SK-N-SH (cell line): Measurements from ENCODE around the gene C9orf85. TPM values are rescaled to one million over a fixed set of nuclear protein-coding genes. Genes with fewer than 3 reads are reported as not detected.

Source experiments
- CTCF ChIA-PET: fragments of 300-600, 350-600 bp; formaldehyde crosslinking; extraction: SDS; loops from one replicate; lab custom pipeline; 2021; lab: Yijun Ruan, JAX
- POLR2A ChIA-PET: fragments of 350-600 bp; sonication (Branson Sonifier 250); formaldehyde crosslinking; extraction: SDS; loops from one replicate; lab custom pipeline; 2020; ENCODE audit warnings: antibody characterized with exemption, inconsistent platforms; lab: Yijun Ruan, JAX
- DNase-seq: peaks from one replicate; pipeline ENCODE4 v3.0.0; 2012
- H2AFZ ChIP-seq: fragments of 200-600 bp; sonication (generic); 2 replicates; pipeline ENCODE4 v1.8.1; 2016; ENCODE audit warnings: antibody characterized with exemption, mild to moderate bottlenecking, low read depth
- H3F3A ChIP-seq: fragments of 200-600 bp; sonication (generic); replicated peaks from 2 replicates; pipeline ENCODE3; 2016; ENCODE audit warnings: antibody characterized with exemption, mild to moderate bottlenecking; ENCODE audit not compliant: insufficient read depth
- H3K27ac ChIP-seq, 2 experiments: fragments of 200-500 bp in 1 of 2; fragments of 200-600 bp in 1 of 2; sonication (Bioruptor generic) in 1 of 2; sonication (generic), shearing (Covaris generic) in 1 of 2; 2 replicates each; pipeline versions ENCODE4 v1.5.1 to v1.6.1; 2014 to 2016; ENCODE audit warnings: low read depth in 2 of 2, inconsistent platforms in 1 of 2, low read length in 1 of 2, mild to moderate bottlenecking in 1 of 2, mixed read lengths in 1 of 2
- H3K27me3 ChIP-seq: fragments of 200-600 bp; sonication (generic), shearing (Covaris generic); 2 replicates; pipeline ENCODE4 v1.6.1; 2016; ENCODE audit warnings: mixed run types; ENCODE audit not compliant: insufficient read depth
- H3K36me3 ChIP-seq, 2 experiments: fragments of 200-500 bp in 1 of 2; fragments of 200-600 bp in 1 of 2; sonication (Bioruptor generic) in 1 of 2; sonication (generic) in 1 of 2; replicated peaks in 1 of 2; 2 replicates each; pipeline versions ENCODE3 to v1.5.1; 2014 to 2016; ENCODE audit warnings: low read length in 1 of 2, mild to moderate bottlenecking in 1 of 2; ENCODE audit not compliant: insufficient read depth in 2 of 2, control insufficient read depth in 1 of 2
- H3K4me1 ChIP-seq, 2 experiments: fragments of 200-500 bp in 1 of 2; fragments of 200-600 bp in 1 of 2; sonication (Bioruptor generic) in 1 of 2; sonication (generic), shearing (Covaris generic) in 1 of 2; 2 replicates each; pipeline versions ENCODE4 v1.5.1 to v1.6.1; 2014 to 2016; ENCODE audit warnings: low read depth in 1 of 2, low read length in 1 of 2, mixed run types in 1 of 2; ENCODE audit not compliant: insufficient read depth in 2 of 2, control insufficient read depth in 1 of 2
- H3K4me2 ChIP-seq: fragments of 200-600 bp; sonication (generic), shearing (Covaris generic); 2 replicates; pipeline ENCODE4 v1.6.1; 2017; ENCODE audit warnings: mixed run types
- H3K4me3 ChIP-seq, 2 experiments: fragments of 200-500 bp in 1 of 2; fragments of 200-600 bp in 1 of 2; sonication (Bioruptor generic) in 1 of 2; sonication (generic), shearing (Covaris generic) in 1 of 2; 2 replicates each; pipeline versions ENCODE4 v1.5.1 to v1.8.1; 2014 to 2016; ENCODE audit warnings: low read depth in 2 of 2, inconsistent platforms in 1 of 2, low read length in 1 of 2, mild to moderate bottlenecking in 1 of 2, mixed read lengths in 1 of 2, moderate library complexity in 1 of 2
- H3K79me2 ChIP-seq: fragments of 200-600 bp; sonication (generic); 2 replicates; pipeline ENCODE4 v1.8.1; 2017; ENCODE audit warnings: mild to moderate bottlenecking; ENCODE audit not compliant: insufficient read depth
- H3K9ac ChIP-seq: fragments of 200-600 bp; sonication (generic); 2 replicates; pipeline ENCODE4 v1.6.1; 2017; ENCODE audit warnings: mixed run types
- H3K9me2 ChIP-seq: fragments of 200-600 bp; sonication (generic); 2 replicates; pipeline ENCODE4 v1.6.1; 2017; ENCODE audit warnings: mixed run types
- H3K9me3 ChIP-seq: fragments of 200-600 bp; sonication (generic); 2 replicates; pipeline ENCODE4 v1.6.1; 2017; ENCODE audit warnings: mixed run types, mild to moderate bottlenecking, moderate library complexity
- H4K20me1 ChIP-seq: fragments of 200-600 bp; sonication (generic); 2 replicates; pipeline ENCODE4 v1.6.1; 2017; ENCODE audit warnings: mild to moderate bottlenecking, mixed run types; ENCODE audit not compliant: insufficient read depth
- CHD2 ChIP-seq: fragments of 150-350 bp; IDR thresholded peaks from 2 replicates; pipeline ENCODE4 v1.6.1; 2018; ENCODE audit warnings: low read length; ENCODE audit not compliant: partially characterized antibody
- EP300 ChIP-seq, 2 experiments: IDR thresholded peaks; 2 replicates each; pipeline versions ENCODE4 v1.4.0 to v1.6.1; 2012; ENCODE audit warnings: borderline replicate concordance in 1 of 2, low read depth in 1 of 2, low read length in 1 of 2
- EZH2phosphoT487 ChIP-seq: fragments of 200-600 bp; sonication (generic); IDR thresholded peaks from 2 replicates; pipeline ENCODE4 v1.6.1; 2017; ENCODE audit warnings: low read depth, mixed run types, mild to moderate bottlenecking, antibody characterized with exemption, moderate library complexity, borderline replicate concordance
- FOXJ3 ChIP-seq: sonication (generic); formaldehyde crosslinking; IDR thresholded peaks from 2 replicates; pipeline ENCODE4 v1.5.1; 2020; ENCODE audit warnings: mild to moderate bottlenecking, missing genetic modification reagents
- FOXM1 ChIP-seq: IDR thresholded peaks from 2 replicates; pipeline ENCODE4 v1.4.0; 2012; ENCODE audit warnings: low read depth, mild to moderate bottlenecking
- GABPA ChIP-seq: IDR thresholded peaks from 2 replicates; pipeline ENCODE4 v1.4.0; 2012; ENCODE audit warnings: low read depth, mild to moderate bottlenecking
- MAX ChIP-seq: IDR thresholded peaks from 2 replicates; pipeline ENCODE4 v1.4.0; 2012; ENCODE audit warnings: low read depth
- MEF2A ChIP-seq: IDR thresholded peaks from 2 replicates; pipeline ENCODE4 v1.4.0; 2012; ENCODE audit warnings: low read depth, borderline replicate concordance
- MXI1 ChIP-seq: IDR thresholded peaks from 2 replicates; pipeline ENCODE4 v1.6.1; 2012; ENCODE audit warnings: mild to moderate bottlenecking, low read depth, low read length, improper control_type of control experiment
- NFIC ChIP-seq: IDR thresholded peaks from 2 replicates; pipeline ENCODE4 v1.4.0; 2012; ENCODE audit warnings: borderline replicate concordance
- NRF1 ChIP-seq: IDR thresholded peaks from 2 replicates; pipeline ENCODE4 v1.6.1; 2012; ENCODE audit warnings: low read depth, mild to moderate bottlenecking, low read length
- POLR2AphosphoS5 ChIP-seq: IDR thresholded peaks from 2 replicates; pipeline ENCODE4 v1.6.1; 2012; ENCODE audit warnings: low read depth, low read length
- SIN3A ChIP-seq: IDR thresholded peaks from 2 replicates; pipeline ENCODE4 v1.6.1; 2012; ENCODE audit warnings: low read depth, mild to moderate bottlenecking, low read length, moderate library complexity, borderline replicate concordance
- SMC3 ChIP-seq: IDR thresholded peaks from 2 replicates; pipeline ENCODE4 v1.6.1; 2012; ENCODE audit warnings: low read depth, low read length, improper control_type of control experiment
- USF1 ChIP-seq: IDR thresholded peaks from 2 replicates; pipeline ENCODE4 v1.4.0; 2012; ENCODE audit warnings: low read depth, borderline replicate concordance
- WGBS: methylation state at CpG from one replicate; pipeline ENCODE4 v1.1.6; 2017; ENCODE audit warnings: low lambda C conversion rate; 5-methylcytosine and 5-hydroxymethylcytosine counted together
- polyA plus RNA-seq, 3 experiments: library from polyadenylated mRNA; depleted of rRNA; stranded (reverse); fragments of >200 nt; gene quantifications; 2 replicates each; pipeline ENCODE4 v1.2.3, GENCODE V29; 2012
- TF ChIP-seq, protein P1 (sequence below): IDR thresholded peaks from 2 replicates; pipeline ENCODE4 v1.6.1; 2012; ENCODE audit warnings: mild to moderate bottlenecking, low read depth, low read length, moderate library complexity

C9orf85 gene
- polyA plus RNA-seq, 1 of the 3 experiments (the other 2 are of a cell fraction) = 11.1 TPM

DNA sequence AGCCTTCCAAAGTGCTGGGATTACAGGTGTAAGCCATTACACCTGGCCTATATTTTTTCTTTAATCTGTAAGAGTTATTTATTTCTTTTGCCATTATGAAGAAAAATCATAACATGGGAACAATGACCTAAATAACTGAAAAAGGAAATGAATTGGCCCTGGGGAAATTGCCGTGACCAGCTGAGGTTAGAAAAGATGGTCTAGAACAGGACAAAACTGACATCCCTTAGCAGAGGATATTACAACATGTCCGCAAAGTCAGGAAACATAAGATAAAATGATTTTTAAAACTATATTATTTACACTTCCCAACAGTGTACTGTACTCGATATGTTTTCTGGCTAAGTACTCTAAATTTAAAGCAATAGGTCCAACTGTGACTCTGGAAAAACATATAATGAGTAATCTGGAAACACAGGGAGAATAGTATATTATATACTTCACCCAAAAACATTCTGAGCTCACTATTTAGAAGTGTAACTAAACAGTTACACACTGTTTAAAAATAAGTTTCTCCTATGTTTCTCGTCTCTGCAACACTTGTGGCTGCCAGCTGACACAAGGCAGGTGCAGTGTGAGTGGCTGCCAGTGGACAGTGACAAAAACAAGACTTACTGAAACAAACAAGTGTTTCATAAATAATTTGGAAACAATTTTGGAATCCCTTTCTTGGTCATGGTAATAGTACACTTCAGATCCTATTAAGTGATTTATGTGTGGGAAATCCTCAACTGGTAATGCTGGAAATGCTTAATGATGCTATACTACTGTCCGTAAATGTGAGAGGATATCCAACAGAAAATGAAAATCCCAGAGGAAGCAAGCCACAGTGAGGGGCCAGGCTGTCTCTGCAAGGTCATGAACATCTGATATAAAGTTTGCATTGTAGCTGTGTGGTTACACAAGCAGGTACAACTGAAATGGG, 69.1 kb downstream of the C9orf85 start:
- 75% methylated on average over 5 of the region's 5 CpGs for WGBS
- Histone ChIP-seq H3K27ac (no peak overlapping the region), H3K4me3 (no peak overlapping the region), H4K20me1 (no peaks in the 10 kb centered on the region), H3K4me2 (no peak overlapping the region), H3K27me3 (no peaks in the 10 kb centered on the region), H3K9me3 (no peaks in the 10 kb centered on the region), H3K9ac (no peak overlapping the region), H3F3A (no peaks in the 10 kb centered on the region), H3K36me3 (peaks cover 0 to 5% of the 10 kb centered on the region in 2 experiments), H3K9me2 (no peaks in the 10 kb centered on the region), H3K4me1 (no peaks in the 10 kb centered on the region; a peak in 1 of 4 replicates), H2AFZ (no peak overlapping the region), H3K79me2 (no peaks in the 10 kb centered on the region)
- ChIA-PET CTCF (interaction anchor here (0.6 to 1.3 kb wide), 3 partner anchors 10 to 174 kb away, joined by 3 to 6 read pairs (median 3); no protein-coding TSS in a partner anchor), POLR2A (no interaction called here)
- DNase-seq = no peak
- TF ChIP-seq POLR2AphosphoS5 (no peak), FOXM1 (no peak), NRF1 (no peak), MXI1 (no peak), FOXJ3 (CRISPR knock-in tag) (no peak), MAX (no peak), EP300 (IDR thresholded peaks at IDR 0.05; ENCODE audit: borderline replicate concordance in 1 of 2, low read depth in 1 of 2, low read length in 1 of 2) (no peak), SMC3 (no peak), GABPA (no peak), CHD2 (no peak), SIN3A (no peak), MEF2A (no peak), USF1 (no peak), NFIC (no peak), EZH2phosphoT487 (no peak)
- TF ChIP-seq, protein P1, sequence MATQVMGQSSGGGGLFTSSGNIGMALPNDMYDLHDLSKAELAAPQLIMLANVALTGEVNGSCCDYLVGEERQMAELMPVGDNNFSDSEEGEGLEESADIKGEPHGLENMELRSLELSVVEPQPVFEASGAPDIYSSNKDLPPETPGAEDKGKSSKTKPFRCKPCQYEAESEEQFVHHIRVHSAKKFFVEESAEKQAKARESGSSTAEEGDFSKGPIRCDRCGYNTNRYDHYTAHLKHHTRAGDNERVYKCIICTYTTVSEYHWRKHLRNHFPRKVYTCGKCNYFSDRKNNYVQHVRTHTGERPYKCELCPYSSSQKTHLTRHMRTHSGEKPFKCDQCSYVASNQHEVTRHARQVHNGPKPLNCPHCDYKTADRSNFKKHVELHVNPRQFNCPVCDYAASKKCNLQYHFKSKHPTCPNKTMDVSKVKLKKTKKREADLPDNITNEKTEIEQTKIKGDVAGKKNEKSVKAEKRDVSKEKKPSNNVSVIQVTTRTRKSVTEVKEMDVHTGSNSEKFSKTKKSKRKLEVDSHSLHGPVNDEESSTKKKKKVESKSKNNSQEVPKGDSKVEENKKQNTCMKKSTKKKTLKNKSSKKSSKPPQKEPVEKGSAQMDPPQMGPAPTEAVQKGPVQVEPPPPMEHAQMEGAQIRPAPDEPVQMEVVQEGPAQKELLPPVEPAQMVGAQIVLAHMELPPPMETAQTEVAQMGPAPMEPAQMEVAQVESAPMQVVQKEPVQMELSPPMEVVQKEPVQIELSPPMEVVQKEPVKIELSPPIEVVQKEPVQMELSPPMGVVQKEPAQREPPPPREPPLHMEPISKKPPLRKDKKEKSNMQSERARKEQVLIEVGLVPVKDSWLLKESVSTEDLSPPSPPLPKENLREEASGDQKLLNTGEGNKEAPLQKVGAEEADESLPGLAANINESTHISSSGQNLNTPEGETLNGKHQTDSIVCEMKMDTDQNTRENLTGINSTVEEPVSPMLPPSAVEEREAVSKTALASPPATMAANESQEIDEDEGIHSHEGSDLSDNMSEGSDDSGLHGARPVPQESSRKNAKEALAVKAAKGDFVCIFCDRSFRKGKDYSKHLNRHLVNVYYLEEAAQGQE = no peak
